GM18508 (cell line): Measurements from ENCODE around the gene LRP6.
"Not testable (repeated sequence)": the region's sequence is repeated elsewhere in the genome, so short reads cannot be mapped to it uniquely, and the experiment has no call there.

Experiments used
- ATAC-seq: cut with Tn5 transposase; IDR thresholded peaks from one replicate; pipeline ENCODE4 v1.9.1; 2021; ENCODE audit warnings: moderate number of reproducible peaks; ENCODE audit not compliant: insufficient read depth, unreplicated experiment

LRP6 gene

GRCh38 chr12:12266389-12266872 is 413 bp downstream of the LRP6 start:
- no peak for ATAC-seq

- no peak for ATAC-seq
Observed at GRCh38 chr12:12265571-12266388, 1.1 kb downstream of the LRP6 start.

GRCh38 chr12:12265035-12265434 is 1.8 kb downstream of the LRP6 start:
- ATAC-seq: no peak

GRCh38 chr12:12263909-12264308 is 2.9 kb downstream of the LRP6 start:
- ATAC-seq: no peak

GRCh38 chr12:12256291-12256757 is 10.5 kb downstream of the LRP6 start:
- not testable (repeated sequence) for ATAC-seq

GRCh38 chr12:12254553-12254952 is 12.3 kb downstream of the LRP6 start:
- no peak for ATAC-seq

GRCh38 chr12:12249216-12250050 is 17.4 kb downstream of the LRP6 start:
- ATAC-seq: no peak

- ATAC-seq: no peak
Observed at GRCh38 chr12:12247584-12247983, 19.3 kb downstream of the LRP6 start.

GRCh38 chr12:12244341-12244740 is 22.5 kb downstream of the LRP6 start:
- ATAC-seq: no peak

GRCh38 chr12:12240662-12241340 is 26.0 kb downstream of the LRP6 start:
- ATAC-seq: no peak

GRCh38 chr12:12239127-12239526 is 27.7 kb downstream of the LRP6 start:
- no peak for ATAC-seq

GRCh38 chr12:12238605-12239004 is 28.2 kb downstream of the LRP6 start:
- ATAC-seq: no peak

GRCh38 chr12:12236896-12237295 is 29.9 kb downstream of the LRP6 start:
- no peak for ATAC-seq

GRCh38 chr12:12230275-12230674 is 36.6 kb downstream of the LRP6 start:
- no peak for ATAC-seq

GRCh38 chr12:12229556-12230092 is 37.2 kb downstream of the LRP6 start:
- no peak for ATAC-seq

GRCh38 chr12:12228402-12228801 is 38.4 kb downstream of the LRP6 start:
- ATAC-seq: no peak

- ATAC-seq: no peak
Observed at GRCh38 chr12:12226187-12226586, 40.7 kb downstream of the LRP6 start.

- ATAC-seq: peak; percentile 58
Observed at GRCh38 chr12:12224240-12224940, 42.5 kb downstream of the LRP6 start.

GRCh38 chr12:12221560-12221959 is 45.3 kb downstream of the LRP6 start:
- ATAC-seq: no peak

- ATAC-seq: no peak
Observed at GRCh38 chr12:12219664-12220063, 47.2 kb downstream of the LRP6 start.
